Activated T-cell treated with anti-CD3 and anti-CD28 coated beads for 48 hours (primary cell): ENCODE measurements around the gene GADL1.
A peak's percentile ranks its signal among the peaks of the same experiment; 100 is the strongest.

Experiments
- DNase-seq: peaks from one replicate; pipeline ENCODE4 v3.0.0-alpha.2; 2020; ENCODE audit warnings: low read depth

The GADL1 gene

GRCh38 chr3:30810625-30811024 is 83.8 kb downstream of the GADL1 start:
- DNase-seq, result no peak

DNA sequence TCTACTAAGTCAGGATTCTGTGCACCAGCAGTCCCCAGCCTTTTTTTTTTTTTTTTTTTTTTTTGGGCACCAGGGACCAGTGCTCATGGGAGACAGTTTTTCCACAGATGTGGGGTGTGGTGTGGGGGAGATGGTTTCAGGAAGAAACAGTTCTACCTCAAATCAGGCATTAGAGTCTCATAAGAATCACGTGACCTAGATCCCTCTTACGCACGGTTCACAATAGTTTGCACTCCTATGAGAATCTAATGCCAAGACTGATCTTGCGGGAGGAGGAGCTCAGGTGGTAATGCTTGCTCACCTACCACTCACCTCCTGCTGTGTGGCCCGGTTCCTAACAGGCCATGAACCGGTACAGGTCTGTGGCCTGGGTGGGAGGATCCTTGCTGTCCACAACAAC is 88.8 kb downstream of the GADL1 start:
- DNase-seq, result no peak

- DNase-seq, result no peak
Observed at GRCh38 chr3:30804984-30805383, 89.5 kb downstream of the GADL1 start.

GRCh38 chr3:30795176-30795575 is 99.3 kb downstream of the GADL1 start:
- no peak for DNase-seq

DNA sequence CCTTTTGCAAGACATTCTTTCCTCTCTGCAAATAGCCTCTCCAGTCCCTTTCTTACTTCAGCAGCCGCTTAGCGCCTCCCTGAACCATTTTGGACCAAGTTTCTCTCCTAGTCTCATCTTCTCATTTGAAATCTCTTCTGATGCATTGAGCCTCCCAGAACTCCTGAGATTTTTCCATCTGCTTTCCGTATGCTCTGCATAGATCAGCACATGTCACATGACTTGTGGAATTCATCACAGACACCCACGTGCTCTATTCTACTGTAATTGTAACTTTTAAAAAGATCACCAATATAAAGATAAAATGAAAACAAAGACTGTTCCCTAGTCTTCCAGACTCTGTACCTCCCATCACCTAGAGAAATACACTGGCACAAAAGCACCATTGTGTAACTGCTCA is 100.7 kb downstream of the GADL1 start:
- no peak for DNase-seq

- DNase-seq, result no peak
Observed at GRCh38 chr3:30790150-30790549, 104.3 kb downstream of the GADL1 start.

DNA sequence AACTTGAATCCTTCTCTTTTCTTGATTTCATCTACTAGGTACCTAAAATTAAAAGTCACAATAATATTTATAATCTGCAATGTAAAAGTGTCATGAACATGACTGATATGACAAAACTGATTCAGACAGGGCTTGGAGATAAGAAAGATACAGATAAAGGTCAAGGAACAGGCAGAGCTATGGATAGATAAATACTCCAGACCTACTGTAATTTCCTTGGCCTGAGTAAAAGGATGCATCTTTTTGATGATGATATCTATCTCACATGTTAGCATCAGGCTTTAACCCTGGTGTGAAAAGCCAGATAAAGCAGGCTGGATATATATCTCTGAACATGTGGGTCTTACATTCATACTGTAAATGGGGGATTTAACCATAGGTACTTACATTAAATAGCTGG is 108.1 kb downstream of the GADL1 start:
- DNase-seq, result no peak

- peak; percentile 6 for DNase-seq
Observed at GRCh38 chr3:30779686-30780287, 114.7 kb downstream of the GADL1 start.

GRCh38 chr3:30778933-30779332 is 115.5 kb downstream of the GADL1 start:
- DNase-seq, result no peak

DNA sequence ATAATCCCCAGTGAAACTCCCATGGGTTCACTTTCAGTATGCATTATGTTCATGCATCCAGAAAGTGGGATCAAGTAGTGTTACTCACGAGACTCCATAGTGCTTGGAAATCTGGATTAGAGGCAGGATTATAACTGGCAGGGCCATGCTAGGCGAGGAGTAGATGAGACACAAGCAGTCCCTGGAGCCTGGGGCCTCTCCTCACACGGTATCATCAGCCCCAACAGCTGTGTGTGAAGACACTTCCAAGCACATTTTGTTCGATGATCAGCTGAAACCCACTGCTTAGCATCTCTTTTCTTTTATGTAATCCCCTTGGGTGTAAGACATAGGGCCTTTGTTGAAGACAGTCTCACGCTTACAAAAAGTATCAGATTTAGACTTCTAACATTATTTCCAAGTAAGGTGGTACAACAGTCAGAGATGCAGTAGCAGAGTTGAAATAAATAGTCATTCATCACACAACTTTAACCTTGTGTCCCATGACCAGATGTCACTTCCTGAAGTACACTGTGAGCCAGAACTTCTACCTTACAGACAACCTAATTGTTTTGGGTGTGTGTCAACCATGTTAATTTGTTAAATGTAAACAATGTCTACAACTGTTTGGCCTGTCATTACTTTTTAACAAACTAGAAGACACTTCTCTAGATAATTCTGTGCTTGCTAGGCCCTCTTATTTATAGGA is 116.9 kb downstream of the GADL1 start:
- no peak for DNase-seq

GRCh38 chr3:30776186-30776815 is 118.2 kb downstream of the GADL1 start:
- no peak for DNase-seq

DNA sequence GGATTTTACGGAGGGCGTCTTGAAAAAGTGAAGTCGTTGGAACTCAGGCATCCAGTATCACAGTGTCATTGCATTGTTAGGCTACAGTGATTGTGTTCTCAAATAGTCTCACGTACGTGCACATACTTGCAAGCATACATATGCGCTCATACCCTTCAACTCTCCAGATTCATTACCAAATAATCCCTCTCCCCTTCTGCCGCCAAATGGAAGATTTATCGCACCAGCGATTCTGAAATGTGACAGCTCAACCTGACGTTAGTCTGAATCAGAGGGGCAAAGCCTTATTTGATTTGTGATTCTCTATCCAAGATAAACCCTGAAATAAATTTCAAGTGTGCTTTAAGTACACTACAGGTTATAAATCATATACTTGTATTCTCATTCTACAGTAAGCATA is 119.4 kb downstream of the GADL1 start:
- DNase-seq, result no peak

DNA sequence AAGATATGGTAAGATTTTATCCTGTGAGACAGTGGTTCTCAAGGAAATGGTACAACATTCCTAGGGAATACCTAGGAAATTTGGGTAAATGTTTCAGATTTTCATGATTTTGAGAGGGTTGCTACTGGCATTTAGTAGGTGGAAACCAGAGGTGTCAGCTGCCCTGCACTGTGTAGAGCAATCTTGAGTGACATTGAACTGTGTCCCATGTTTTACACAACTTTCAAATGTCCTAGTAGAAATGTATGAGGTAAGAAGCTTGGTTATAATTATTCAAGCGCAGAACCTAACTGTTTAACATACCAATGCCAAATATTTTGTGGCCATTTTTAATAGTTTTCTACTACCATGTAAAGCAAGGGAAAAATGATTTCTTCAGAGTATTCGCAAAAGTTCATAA is 120.4 kb downstream of the GADL1 start:
- no peak for DNase-seq

- no peak for DNase-seq
Observed at GRCh38 chr3:30770387-30770786, 124.1 kb downstream of the GADL1 start.

- DNase-seq, result peak; percentile 64
Observed at GRCh38 chr3:30768703-30769550, 125.5 kb downstream of the GADL1 start.

GRCh38 chr3:30768046-30768445 is 126.4 kb downstream of the GADL1 start:
- DNase-seq, result no peak

- no peak for DNase-seq
Observed at GRCh38 chr3:30766522-30766921, 127.9 kb downstream of the GADL1 start.

- DNase-seq, result no peak
Observed at GRCh38 chr3:30764891-30765290, 129.6 kb downstream of the GADL1 start.

- DNase-seq, result no peak
Observed at GRCh38 chr3:30764281-30764680, 130.2 kb downstream of the GADL1 start.

GRCh38 chr3:30761374-30761773 is 133.1 kb downstream of the GADL1 start:
- no peak for DNase-seq

DNA sequence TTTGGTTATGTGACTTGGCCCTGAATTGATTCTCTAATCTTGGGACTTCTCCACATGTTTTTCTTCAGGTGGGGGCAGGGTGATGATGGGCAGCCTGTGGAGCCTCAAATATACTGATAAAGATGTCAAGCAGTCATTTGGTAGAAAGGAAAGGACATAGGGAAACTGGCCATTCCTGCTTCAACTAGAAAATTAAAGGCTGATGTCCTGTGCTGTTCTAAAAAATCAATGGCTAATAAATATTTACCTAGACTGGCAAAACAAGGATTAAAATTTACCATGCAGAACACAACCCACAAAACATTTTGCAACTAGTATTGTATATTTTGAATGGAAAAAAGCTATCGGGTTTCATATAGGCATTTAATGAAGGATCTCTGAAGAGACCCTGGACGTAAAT is 133.7 kb downstream of the GADL1 start:
- no peak for DNase-seq

- DNase-seq, result no peak
Observed at GRCh38 chr3:30760040-30760695, 134.3 kb downstream of the GADL1 start.
